HG03469 (cell line): Measurements from ENCODE around the gene PCNX1.
"Not testable (repeated sequence)": the region's sequence is repeated elsewhere in the genome, so short reads cannot be mapped to it uniquely, and the experiment has no call there.

Experiments
- ATAC-seq: cut with Tn5 transposase; IDR thresholded peaks from one replicate; pipeline ENCODE4 v1.9.1; 2021; ENCODE audit warnings: mild to moderate bottlenecking, moderate library complexity, moderate number of reproducible peaks; ENCODE audit not compliant: unreplicated experiment

Gene PCNX1

GRCh38 chr14:70909733-70910614, 2.7 kb downstream of the PCNX1 start:
- no peak for ATAC-seq

- no peak for ATAC-seq
Observed at GRCh38 chr14:70915415-70915814, 8.2 kb downstream of the PCNX1 start.

- ATAC-seq: no peak
Observed at GRCh38 chr14:70916300-70916699, 9.0 kb downstream of the PCNX1 start.

GRCh38 chr14:70916799-70917198, 9.5 kb downstream of the PCNX1 start:
- ATAC-seq: no peak

GRCh38 chr14:70917633-70918032, 10.4 kb downstream of the PCNX1 start:
- no peak for ATAC-seq

- no peak for ATAC-seq
Observed at GRCh38 chr14:70919774-70920173, 12.5 kb downstream of the PCNX1 start.

- no peak for ATAC-seq
Observed at GRCh38 chr14:70920608-70921007, 13.3 kb downstream of the PCNX1 start.

GRCh38 chr14:70921669-70922068, 14.4 kb downstream of the PCNX1 start:
- no peak for ATAC-seq

- no peak for ATAC-seq
Observed at GRCh38 chr14:70924521-70924920, 17.3 kb downstream of the PCNX1 start.

- no peak for ATAC-seq
Observed at GRCh38 chr14:70926235-70926830, 19.1 kb downstream of the PCNX1 start.

- ATAC-seq: no peak
Observed at GRCh38 chr14:70931008-70931407, 23.7 kb downstream of the PCNX1 start.

- ATAC-seq: no peak
Observed at GRCh38 chr14:70934084-70934483, 26.8 kb downstream of the PCNX1 start.

GRCh38 chr14:70934502-70935134, 27.4 kb downstream of the PCNX1 start:
- no peak for ATAC-seq

GRCh38 chr14:70935135-70935534, 27.9 kb downstream of the PCNX1 start:
- ATAC-seq: no peak

- ATAC-seq: not testable (repeated sequence)
Observed at GRCh38 chr14:70939693-70940092, 32.4 kb downstream of the PCNX1 start.

GRCh38 chr14:70941637-70942341, 34.5 kb downstream of the PCNX1 start:
- ATAC-seq: not testable (repeated sequence)

- no peak for ATAC-seq
Observed at GRCh38 chr14:70942342-70942706, 35.1 kb downstream of the PCNX1 start.

GRCh38 chr14:70942721-70943120, 35.5 kb downstream of the PCNX1 start:
- not testable (repeated sequence) for ATAC-seq

GRCh38 chr14:70943838-70944237, 36.6 kb downstream of the PCNX1 start:
- ATAC-seq: no peak

- no peak for ATAC-seq
Observed at GRCh38 chr14:70947739-70948138, 40.5 kb downstream of the PCNX1 start.

- ATAC-seq: no peak
Observed at GRCh38 chr14:70952485-70952884, 45.2 kb downstream of the PCNX1 start.
